ENCODE measurements around the gene FNBP1. TPM values are rescaled to one million over a fixed set of nuclear protein-coding genes. Genes with fewer than 3 reads are reported as not detected.

Gene FNBP1
- polyA plus RNA-seq, 1 of the 3 experiments (the other 2 are of a cell fraction) = 11.0 TPM

DNA sequence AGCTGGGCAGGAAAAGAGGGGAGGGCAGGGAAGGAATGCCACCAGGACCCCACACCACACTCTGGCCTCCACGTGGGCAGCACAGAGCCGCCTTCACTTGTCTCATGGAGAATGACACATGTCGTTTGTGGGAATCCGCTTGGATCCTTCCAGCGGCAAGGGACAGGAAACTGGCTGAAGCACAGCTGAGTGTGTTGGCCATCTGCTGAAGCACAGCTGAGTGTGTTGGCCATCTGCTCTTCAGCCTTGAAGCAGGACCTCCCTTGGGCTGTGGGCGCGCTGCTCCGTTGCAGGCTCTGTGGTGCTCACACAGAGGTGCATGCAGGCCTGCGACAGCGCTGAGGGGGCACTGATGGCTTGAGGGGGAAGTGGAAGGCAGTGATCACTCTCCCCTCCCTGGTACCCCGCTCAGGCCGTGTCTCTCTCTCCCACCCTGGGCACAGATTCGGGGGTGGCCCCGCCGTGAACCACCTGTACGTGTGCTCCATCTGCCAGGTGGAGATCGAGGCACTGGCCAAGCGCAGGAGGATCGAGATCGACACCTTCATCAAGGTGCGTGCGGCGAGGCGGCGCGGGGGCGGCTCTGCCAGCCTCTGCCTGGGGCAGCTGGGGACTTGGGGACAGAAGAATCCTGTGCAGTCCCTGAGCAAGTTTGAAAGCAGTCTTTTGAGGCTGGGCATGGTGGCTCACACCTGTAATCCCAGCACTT lies 167.1 kb downstream of the FNBP1 start:
- DNase-seq = no peak
- Histone ChIP-seq H3K9ac (no peak overlapping the region), H3K27me3 (ENCODE audit: insufficient read depth) (no peaks in the 10 kb centered on the region), H3K4me3 (ENCODE audit: low read depth in 2 of 2, low read length in 1 of 2) (no peak overlapping the region), H3K79me2 (ENCODE audit: insufficient read depth) (no peaks in the 10 kb centered on the region), H2AFZ (ENCODE audit: low read depth) (no peak overlapping the region), H3F3A (replicated peaks; ENCODE audit: insufficient read depth) (no peaks in the 10 kb centered on the region), H3K27ac (ENCODE audit: low read depth in 2 of 2, low read length in 1 of 2) (no peak overlapping the region; a peak in 1 of 4 replicates), H3K36me3 (replicated peaks in 1 of 2; ENCODE audit: control insufficient read depth in 1 of 2, insufficient read depth in 2 of 2, low read length in 1 of 2) (peaks cover 0 to 13% of the 10 kb centered on the region in 2 experiments), H3K9me2 (no peaks in the 10 kb centered on the region), H3K4me2 (no peak overlapping the region), H4K20me1 (ENCODE audit: insufficient read depth) (no peaks in the 10 kb centered on the region), H3K9me3 (no peaks in the 10 kb centered on the region), H3K4me1 (ENCODE audit: control insufficient read depth in 1 of 2, insufficient read depth in 2 of 2, low read depth in 1 of 2, low read length in 1 of 2) (peaks cover 0 to 17% of the 10 kb centered on the region in 2 experiments; a peak in 1 of 4 replicates)
- TF ChIP-seq IRF3 (IDR thresholded peaks at IDR 0.05; ENCODE audit: low read depth, low read length) (no peak), RXRA (IDR thresholded peaks at IDR 0.05; ENCODE audit: borderline replicate concordance, low read depth) (no peak), SIN3A (IDR thresholded peaks at IDR 0.05; ENCODE audit: borderline replicate concordance, low read depth, low read length) (no peak), EZH2phosphoT487 (IDR thresholded peaks at IDR 0.05; ENCODE audit: borderline replicate concordance, low read depth) (no peak), EP300 (IDR thresholded peaks at IDR 0.05; ENCODE audit: borderline replicate concordance in 1 of 2, low read depth in 1 of 2, low read length in 1 of 2) (no peak), JUND (IDR thresholded peaks at IDR 0.05) (no peak), ELF1 (IDR thresholded peaks at IDR 0.05) (no peak), MEF2A (IDR thresholded peaks at IDR 0.05; ENCODE audit: borderline replicate concordance, low read depth) (no peak), SMC3 (IDR thresholded peaks at IDR 0.05; ENCODE audit: low read depth, low read length) (no peak), MXI1 (IDR thresholded peaks at IDR 0.05; ENCODE audit: low read depth, low read length) (no peak), FOXJ3 (CRISPR knock-in tag; IDR thresholded peaks at IDR 0.05) (no peak), NRF1 (IDR thresholded peaks at IDR 0.05; ENCODE audit: low read depth, low read length) (no peak), FOXM1 (IDR thresholded peaks at IDR 0.05; ENCODE audit: low read depth) (no peak), FOSL2 (IDR thresholded peaks at IDR 0.05; ENCODE audit: borderline replicate concordance, low read depth) (no peak), GABPA (IDR thresholded peaks at IDR 0.05; ENCODE audit: low read depth) (no peak), USF1 (IDR thresholded peaks at IDR 0.05; ENCODE audit: borderline replicate concordance, low read depth) (no peak), PBX3 (IDR thresholded peaks at IDR 0.05) (no peak), TEAD4 (IDR thresholded peaks at IDR 0.05; ENCODE audit: borderline replicate concordance, insufficient read depth) (no peak)
- TF ChIP-seq, protein P1, sequence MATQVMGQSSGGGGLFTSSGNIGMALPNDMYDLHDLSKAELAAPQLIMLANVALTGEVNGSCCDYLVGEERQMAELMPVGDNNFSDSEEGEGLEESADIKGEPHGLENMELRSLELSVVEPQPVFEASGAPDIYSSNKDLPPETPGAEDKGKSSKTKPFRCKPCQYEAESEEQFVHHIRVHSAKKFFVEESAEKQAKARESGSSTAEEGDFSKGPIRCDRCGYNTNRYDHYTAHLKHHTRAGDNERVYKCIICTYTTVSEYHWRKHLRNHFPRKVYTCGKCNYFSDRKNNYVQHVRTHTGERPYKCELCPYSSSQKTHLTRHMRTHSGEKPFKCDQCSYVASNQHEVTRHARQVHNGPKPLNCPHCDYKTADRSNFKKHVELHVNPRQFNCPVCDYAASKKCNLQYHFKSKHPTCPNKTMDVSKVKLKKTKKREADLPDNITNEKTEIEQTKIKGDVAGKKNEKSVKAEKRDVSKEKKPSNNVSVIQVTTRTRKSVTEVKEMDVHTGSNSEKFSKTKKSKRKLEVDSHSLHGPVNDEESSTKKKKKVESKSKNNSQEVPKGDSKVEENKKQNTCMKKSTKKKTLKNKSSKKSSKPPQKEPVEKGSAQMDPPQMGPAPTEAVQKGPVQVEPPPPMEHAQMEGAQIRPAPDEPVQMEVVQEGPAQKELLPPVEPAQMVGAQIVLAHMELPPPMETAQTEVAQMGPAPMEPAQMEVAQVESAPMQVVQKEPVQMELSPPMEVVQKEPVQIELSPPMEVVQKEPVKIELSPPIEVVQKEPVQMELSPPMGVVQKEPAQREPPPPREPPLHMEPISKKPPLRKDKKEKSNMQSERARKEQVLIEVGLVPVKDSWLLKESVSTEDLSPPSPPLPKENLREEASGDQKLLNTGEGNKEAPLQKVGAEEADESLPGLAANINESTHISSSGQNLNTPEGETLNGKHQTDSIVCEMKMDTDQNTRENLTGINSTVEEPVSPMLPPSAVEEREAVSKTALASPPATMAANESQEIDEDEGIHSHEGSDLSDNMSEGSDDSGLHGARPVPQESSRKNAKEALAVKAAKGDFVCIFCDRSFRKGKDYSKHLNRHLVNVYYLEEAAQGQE (IDR thresholded peaks at IDR 0.05; ENCODE audit: low read depth, low read length) = no peak
- ChIA-PET POLR2A (no interaction called here), CTCF (interaction anchor here (1.3 kb wide), 1 partner anchor 27 kb away, joined by 3 read pairs; no protein-coding TSS in a partner anchor)
- 91% methylated on average over 16 of the region's 27 CpGs for WGBS (ENCODE audit: low lambda C conversion rate)
